Neuron (in vitro differentiated cells): Measurements from ENCODE around the gene FNTB.

Experiments used
- H2AFZ ChIP-seq: one replicate; pipeline ENCODE4 v1.6.1; 2013; ENCODE audit warnings: low read depth, mild to moderate bottlenecking, inconsistent platforms, low read length, moderate library complexity
- H3K27me3 ChIP-seq: one replicate; pipeline ENCODE4 v1.6.1; 2013; ENCODE audit warnings: low read length; ENCODE audit not compliant: insufficient read depth
- H3K36me3 ChIP-seq: one replicate; pipeline ENCODE4 v1.6.1; 2013; ENCODE audit warnings: low read length; ENCODE audit not compliant: insufficient read depth
- H3K4me1 ChIP-seq: one replicate; pipeline ENCODE4 v1.6.1; 2013; ENCODE audit warnings: low read length; ENCODE audit not compliant: insufficient read depth
- H3K4me3 ChIP-seq: 2 replicates; pipeline ENCODE4 v1.5.1; 2013; ENCODE audit warnings: mild to moderate bottlenecking, low read length, moderate library complexity
- H3K9me3 ChIP-seq: one replicate; pipeline ENCODE4 v1.6.1; 2013; ENCODE audit warnings: low read length

FNTB gene

GRCh38 chr14:64973826-64974225 is 12.9 kb upstream of the FNTB start:
- H3K27me3 ChIP-seq, result no peaks in the 10 kb centered on the region
- H2AFZ ChIP-seq, result no peak overlapping the region

GRCh38 chr14:64974563-64974962 is 12.1 kb upstream of the FNTB start:
- Histone ChIP-seq H3K4me1 (peaks cover 6% of the 10 kb centered on the region), H3K4me3 (no peak overlapping the region)

More at GRCh38 chr14:64973826-64974225, 12.9 kb upstream of the FNTB start:
- Histone ChIP-seq H3K36me3 (no peaks in the 10 kb centered on the region), H3K4me3 (no peak overlapping the region), H3K4me1 (peaks cover 6% of the 10 kb centered on the region), H3K9me3 (no peaks in the 10 kb centered on the region)

GRCh38 chr14:64979336-64980074 is 7.2 kb upstream of the FNTB start:
- Histone ChIP-seq H3K9me3 (no peaks in the 10 kb centered on the region), H2AFZ (no peak overlapping the region), H3K36me3 (no peaks in the 10 kb centered on the region), H3K27me3 (no peaks in the 10 kb centered on the region), H3K4me1 (peaks cover 4% of the 10 kb centered on the region), H3K4me3 (no peak overlapping the region)

More at GRCh38 chr14:64974563-64974962, 12.1 kb upstream of the FNTB start:
- Histone ChIP-seq H2AFZ (no peak overlapping the region), H3K27me3 (no peaks in the 10 kb centered on the region), H3K9me3 (no peaks in the 10 kb centered on the region), H3K36me3 (no peaks in the 10 kb centered on the region)

GRCh38 chr14:64983439-64984310 is 3.0 kb upstream of the FNTB start:
- H3K27me3 ChIP-seq, result no peaks in the 10 kb centered on the region
- no peak overlapping the region for H2AFZ ChIP-seq
- peak overlapping the region; percentile 19 for H3K4me3 ChIP-seq
- H3K36me3 ChIP-seq, result no peaks in the 10 kb centered on the region
- no peaks in the 10 kb centered on the region for H3K9me3 ChIP-seq
- peaks cover 16% of the 10 kb centered on the region for H3K4me1 ChIP-seq

- Histone ChIP-seq H3K4me1 (peaks cover 16% of the 10 kb centered on the region), H2AFZ (peak overlapping the region; percentile 74), H3K9me3 (no peaks in the 10 kb centered on the region), H3K27me3 (no peaks in the 10 kb centered on the region), H3K4me3 (peak overlapping the region; percentile 81), H3K36me3 (no peaks in the 10 kb centered on the region)
These were observed 708 bp downstream of the FNTB start for GRCh38 chr14:64987438-64987767.

GRCh38 chr14:64990296-64990695 is 3.6 kb downstream of the FNTB start:
- no peaks in the 10 kb centered on the region for H3K9me3 ChIP-seq
- no peak overlapping the region for H3K4me3 ChIP-seq
- H3K27me3 ChIP-seq, result no peaks in the 10 kb centered on the region
- H3K36me3 ChIP-seq, result no peaks in the 10 kb centered on the region
- peaks cover 11% of the 10 kb centered on the region for H3K4me1 ChIP-seq
- no peak overlapping the region for H2AFZ ChIP-seq

GRCh38 chr14:64990939-64991338 is 4.2 kb downstream of the FNTB start:
- H3K9me3 ChIP-seq, result no peaks in the 10 kb centered on the region
- no peak overlapping the region for H2AFZ ChIP-seq
- H3K4me3 ChIP-seq, result no peak overlapping the region
- no peaks in the 10 kb centered on the region for H3K36me3 ChIP-seq
- H3K27me3 ChIP-seq, result no peaks in the 10 kb centered on the region
- peaks cover 11% of the 10 kb centered on the region for H3K4me1 ChIP-seq

GRCh38 chr14:64992328-64992885 is 5.7 kb downstream of the FNTB start:
- Histone ChIP-seq H3K9me3 (no peaks in the 10 kb centered on the region), H3K4me1 (peaks cover 10% of the 10 kb centered on the region), H2AFZ (no peak overlapping the region), H3K27me3 (no peaks in the 10 kb centered on the region), H3K4me3 (no peak overlapping the region), H3K36me3 (no peaks in the 10 kb centered on the region)

- Histone ChIP-seq H3K4me3 (no peak overlapping the region), H3K27me3 (no peaks in the 10 kb centered on the region), H3K36me3 (no peaks in the 10 kb centered on the region), H3K9me3 (no peaks in the 10 kb centered on the region), H2AFZ (no peak overlapping the region), H3K4me1 (peaks cover 3% of the 10 kb centered on the region)
These were observed 6.7 kb downstream of the FNTB start for GRCh38 chr14:64993266-64993930.

- Histone ChIP-seq H3K9me3 (no peaks in the 10 kb centered on the region), H3K36me3 (no peaks in the 10 kb centered on the region), H2AFZ (no peak overlapping the region), H3K4me1 (peaks cover 3% of the 10 kb centered on the region), H3K4me3 (no peak overlapping the region), H3K27me3 (no peaks in the 10 kb centered on the region)
These were observed 7.8 kb downstream of the FNTB start for GRCh38 chr14:64994540-64994939.

GRCh38 chr14:64995291-64995690 is 8.6 kb downstream of the FNTB start:
- Histone ChIP-seq H2AFZ (no peak overlapping the region), H3K4me1 (peaks cover 3% of the 10 kb centered on the region), H3K36me3 (no peaks in the 10 kb centered on the region)

GRCh38 chr14:64997108-64997794 is 10.6 kb downstream of the FNTB start:
- Histone ChIP-seq H3K9me3 (no peaks in the 10 kb centered on the region), H3K4me3 (no peak overlapping the region), H3K27me3 (no peaks in the 10 kb centered on the region), H3K36me3 (no peaks in the 10 kb centered on the region), H3K4me1 (peaks cover 3% of the 10 kb centered on the region), H2AFZ (no peak overlapping the region)

More at GRCh38 chr14:64995291-64995690, 8.6 kb downstream of the FNTB start:
- no peaks in the 10 kb centered on the region for H3K9me3 ChIP-seq
- no peaks in the 10 kb centered on the region for H3K27me3 ChIP-seq
- no peak overlapping the region for H3K4me3 ChIP-seq
